Measurements from ENCODE around the gene PER2. TPM values are rescaled to one million over a fixed set of nuclear protein-coding genes. Genes with fewer than 3 reads are reported as not detected.
"Not testable (repeated sequence)": the region's sequence is repeated elsewhere in the genome, so short reads cannot be mapped to it uniquely, and the experiment has no call there.

Gene PER2
- total RNA-seq, 1 donor from 2014 or later, result 3.8 TPM

- no peak for DNase-seq
- peaks cover 4% of the 10 kb centered on the region for H3K4me1 Mint-ChIP-seq (ENCODE audit: low read depth, unreplicated experiment)
- H3K27ac Mint-ChIP-seq (ENCODE audit: unreplicated experiment), result no peak overlapping the region
- no peaks in the 10 kb centered on the region for H3K27me3 Mint-ChIP-seq (ENCODE audit: unreplicated experiment)
- H3K9me3 Mint-ChIP-seq (ENCODE audit: unreplicated experiment), result peaks cover 2% of the 10 kb centered on the region
- H3K36me3 Mint-ChIP-seq (ENCODE audit: unreplicated experiment), result peaks cover 7% of the 10 kb centered on the region
- H3K4me3 Mint-ChIP-seq (ENCODE audit: unreplicated experiment), result no peak overlapping the region
- no peak for TF ChIP-seq CTCF (IDR thresholded peaks at IDR 0.05; ENCODE audit: partially characterized antibody, unreplicated experiment)
Measured at GRCh38 chr2:238325694-238326093, 37.3 kb upstream of the PER2 start.

DNA sequence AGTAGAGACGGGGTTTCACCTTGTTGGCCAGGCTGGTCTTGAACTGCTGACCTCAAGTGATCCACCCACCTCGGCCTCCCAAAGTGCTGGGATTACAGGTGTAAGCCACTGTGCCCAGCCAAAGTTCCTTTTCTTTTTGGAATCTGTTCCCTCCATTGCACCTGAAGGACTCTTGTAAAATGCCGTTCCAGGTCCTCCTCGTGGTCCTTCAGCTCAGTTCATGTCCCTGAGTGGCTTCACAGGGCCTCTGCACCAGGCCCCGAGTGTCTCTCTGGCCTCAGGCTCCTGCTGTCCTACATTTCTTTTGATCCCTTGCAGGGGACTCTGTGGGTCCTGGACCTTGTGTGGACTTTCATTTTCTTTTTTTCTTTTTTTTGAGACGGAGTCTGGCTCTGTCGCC lies 35.8 kb upstream of the PER2 start:
- H3K9me3 Mint-ChIP-seq (ENCODE audit: unreplicated experiment); H3K4me3 Mint-ChIP-seq (ENCODE audit: unreplicated experiment); H3K36me3 Mint-ChIP-seq (ENCODE audit: unreplicated experiment); DNase-seq; H3K4me1 Mint-ChIP-seq (ENCODE audit: low read depth, unreplicated experiment); H3K27ac Mint-ChIP-seq (ENCODE audit: unreplicated experiment); H3K27me3 Mint-ChIP-seq (ENCODE audit: unreplicated experiment): not testable (repeated sequence)

- no peaks in the 10 kb centered on the region for H3K9me3 Mint-ChIP-seq (ENCODE audit: unreplicated experiment)
- H3K4me1 Mint-ChIP-seq (ENCODE audit: low read depth, unreplicated experiment), result peaks cover 7% of the 10 kb centered on the region
- no peak for DNase-seq
- H3K27ac Mint-ChIP-seq (ENCODE audit: unreplicated experiment), result no peak overlapping the region
- H3K36me3 Mint-ChIP-seq (ENCODE audit: unreplicated experiment), result no peaks in the 10 kb centered on the region
- H3K4me3 Mint-ChIP-seq (ENCODE audit: unreplicated experiment), result peak overlapping the region; percentile 87
- H3K27me3 Mint-ChIP-seq (ENCODE audit: unreplicated experiment), result peaks cover 4% of the 10 kb centered on the region
- no peak for TF ChIP-seq CTCF (IDR thresholded peaks at IDR 0.05; ENCODE audit: partially characterized antibody, unreplicated experiment)
Measured at GRCh38 chr2:238322001-238322411, 33.6 kb upstream of the PER2 start.

GRCh38 chr2:238321467-238321866 lies 33.1 kb upstream of the PER2 start:
- no peak for TF ChIP-seq CTCF (IDR thresholded peaks at IDR 0.05; ENCODE audit: partially characterized antibody, unreplicated experiment)
- H3K4me3 Mint-ChIP-seq (ENCODE audit: unreplicated experiment), result peak overlapping the region; percentile 87
- H3K27ac Mint-ChIP-seq (ENCODE audit: unreplicated experiment), result no peak overlapping the region
- no peaks in the 10 kb centered on the region for H3K36me3 Mint-ChIP-seq (ENCODE audit: unreplicated experiment)
- peaks cover 1% of the 10 kb centered on the region for H3K9me3 Mint-ChIP-seq (ENCODE audit: unreplicated experiment)
- no peak for DNase-seq
- peaks cover 4% of the 10 kb centered on the region for H3K27me3 Mint-ChIP-seq (ENCODE audit: unreplicated experiment)
- H3K4me1 Mint-ChIP-seq (ENCODE audit: low read depth, unreplicated experiment), result peaks cover 7% of the 10 kb centered on the region

DNA sequence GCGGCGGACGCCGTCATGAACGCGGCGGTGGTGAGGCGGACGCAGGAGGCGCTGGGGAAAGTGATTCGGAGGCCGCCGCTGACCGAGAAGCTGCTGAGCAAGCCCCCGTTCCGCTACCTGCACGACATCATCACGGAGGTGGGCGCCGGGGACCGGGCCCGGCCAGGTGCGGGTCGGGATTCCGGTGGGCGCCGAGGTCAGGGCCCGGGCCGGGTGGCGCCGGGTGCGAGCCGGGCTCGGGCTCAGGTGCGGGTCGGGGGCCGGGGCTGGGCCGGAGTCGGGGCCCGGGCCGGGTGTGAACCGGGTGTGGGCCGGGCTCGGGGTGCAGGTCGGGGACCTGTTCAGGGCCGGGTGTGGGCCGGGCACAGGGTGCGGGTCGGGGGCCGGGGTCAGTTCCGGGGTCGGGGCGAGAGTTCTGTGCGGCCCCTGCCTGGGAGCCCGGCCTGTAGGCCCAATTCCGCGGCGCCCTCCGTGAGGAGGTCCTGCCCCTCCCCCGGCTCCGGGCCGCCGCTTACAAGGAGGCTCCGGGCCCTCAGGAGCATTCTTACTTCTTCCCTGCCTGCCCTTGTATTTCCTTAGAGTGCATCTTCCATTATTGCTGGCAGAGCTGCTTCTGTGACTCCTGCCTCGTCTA lies 32.4 kb upstream of the PER2 start:
- H3K36me3 Mint-ChIP-seq (ENCODE audit: unreplicated experiment), result no peaks in the 10 kb centered on the region
- peak overlapping the region; percentile 87 for H3K4me3 Mint-ChIP-seq (ENCODE audit: unreplicated experiment)
- H3K27ac Mint-ChIP-seq (ENCODE audit: unreplicated experiment), result no peak overlapping the region
- TF ChIP-seq CTCF (IDR thresholded peaks at IDR 0.05; ENCODE audit: partially characterized antibody, unreplicated experiment), result no peak
- peaks cover 2% of the 10 kb centered on the region for H3K9me3 Mint-ChIP-seq (ENCODE audit: unreplicated experiment)
- peaks cover 7% of the 10 kb centered on the region for H3K4me1 Mint-ChIP-seq (ENCODE audit: low read depth, unreplicated experiment)
- DNase-seq, result peak; percentile 32
- peaks cover 4% of the 10 kb centered on the region for H3K27me3 Mint-ChIP-seq (ENCODE audit: unreplicated experiment)
